Activated CD8-positive, alpha-beta memory T cell treated with anti-CD3 and anti-CD28 coated beads, Interleukin-2, amount 10 ng/mL, durations not matched to agents 7 days and 5 days (primary cell): Measurements from ENCODE around the gene HES5. TPM values are rescaled to one million over a fixed set of nuclear protein-coding genes. Genes with fewer than 3 reads are reported as not detected.

Experiments
- ATAC-seq: fragments of 150-1000 bp; cut with Tn5 transposase; one replicate; pipeline ENCODE4 v1.10.0; 2021; ENCODE audit warnings: moderate library complexity
- CTCF ChIA-PET: fragments of 350-600 bp; sonication (Branson Sonifier 250); formaldehyde crosslinking; loops from one replicate; lab custom pipeline; 2021; ENCODE audit warnings: antibody characterized with exemption; lab: Charles Lee
- DNase-seq: peaks from one replicate; pipeline ENCODE4 v3.0.0-alpha.2; 2020
- H3K27ac Mint-ChIP-seq: one replicate; pipeline ENCODE4 v1.8.0; 2021; ENCODE audit warnings: mild to moderate bottlenecking, mixed read lengths
- H3K27me3 Mint-ChIP-seq: one replicate; pipeline ENCODE4 v1.8.0; 2021; ENCODE audit warnings: mixed read lengths
- H3K36me3 Mint-ChIP-seq: one replicate; pipeline ENCODE4 v1.8.0; 2021; ENCODE audit warnings: mild to moderate bottlenecking, mixed read lengths
- H3K4me1 Mint-ChIP-seq: one replicate; pipeline ENCODE4 v1.8.0; 2021; ENCODE audit warnings: mixed read lengths
- H3K4me3 Mint-ChIP-seq: one replicate; pipeline ENCODE4 v1.8.0; 2021; ENCODE audit warnings: mild to moderate bottlenecking, moderate library complexity, mixed read lengths
- H3K9me3 Mint-ChIP-seq: one replicate; pipeline ENCODE4 v1.8.0; 2022; ENCODE audit warnings: low read depth, mixed read lengths
- total RNA-seq, 2 experiments: library from RNA; stranded (reverse); gene quantifications; one replicate each; pipeline ENCODE4 v1.2.3, GENCODE V29; 2021

Gene HES5
- total RNA-seq, 2 experiments from 2014 or later = not detected

DNA sequence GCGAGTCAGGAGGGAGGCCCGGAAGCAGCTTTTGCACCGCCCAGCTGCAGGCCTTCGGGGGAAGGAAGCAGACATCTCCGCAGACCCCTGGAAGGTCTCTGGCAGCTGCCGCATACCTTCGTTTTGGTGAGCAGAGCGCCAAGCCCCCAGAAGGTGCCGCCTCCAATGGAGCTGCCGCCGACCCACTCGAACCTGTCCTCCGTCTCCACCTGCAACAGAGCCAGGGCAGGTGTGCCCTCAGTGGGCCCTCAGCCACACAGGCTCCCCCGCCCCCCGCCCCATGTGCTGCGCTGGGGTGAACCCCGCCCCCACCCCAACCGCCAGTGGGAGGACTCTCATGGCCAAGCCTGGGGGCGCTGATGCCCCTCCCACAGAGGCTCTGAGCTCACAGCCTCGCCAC is 9.9 kb downstream of the HES5 start:
- H3K36me3 Mint-ChIP-seq = peaks cover 21% of the 10 kb centered on the region
- ATAC-seq (no peak), DNase-seq (no peak)
- H3K27ac Mint-ChIP-seq = no peak overlapping the region
- no peak overlapping the region for H3K4me3 Mint-ChIP-seq
- no peaks in the 10 kb centered on the region for H3K9me3 Mint-ChIP-seq
- CTCF ChIA-PET = interaction anchor here (2.0 kb wide), 1 partner anchor 28 kb away, joined by 8 read pairs; no protein-coding TSS in a partner anchor
- no peaks in the 10 kb centered on the region for H3K27me3 Mint-ChIP-seq
- H3K4me1 Mint-ChIP-seq = peaks cover 28% of the 10 kb centered on the region

DNA sequence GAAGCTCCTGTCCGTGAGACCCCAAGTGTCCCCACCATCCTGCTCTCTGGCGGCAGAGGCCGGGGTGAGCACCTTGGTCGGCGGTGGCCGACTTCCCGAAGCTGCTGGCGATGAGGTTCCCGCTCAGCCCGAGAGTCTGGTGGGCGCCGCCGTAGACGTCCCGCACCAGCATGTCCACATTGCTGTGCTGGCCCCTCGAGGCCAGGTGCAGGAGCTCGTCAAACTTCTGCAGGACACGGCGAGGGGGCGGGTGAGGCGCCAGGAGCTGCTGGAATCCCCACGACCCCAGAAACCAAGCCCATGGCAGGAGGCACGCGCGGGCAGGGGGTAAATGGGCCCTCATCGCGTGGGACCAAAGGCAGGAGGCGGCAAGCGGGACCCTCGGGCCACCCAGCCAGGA is 10.3 kb downstream of the HES5 start:
- Mint-ChIP-seq H3K36me3 (peaks cover 18% of the 10 kb centered on the region), H3K4me3 (no peak overlapping the region), H3K9me3 (no peaks in the 10 kb centered on the region), H3K27ac (no peak overlapping the region), H3K4me1 (peaks cover 23% of the 10 kb centered on the region), H3K27me3 (no peaks in the 10 kb centered on the region)
- CTCF ChIA-PET = interaction anchor here (2.0 kb wide), 1 partner anchor 28 kb away, joined by 8 read pairs; no protein-coding TSS in a partner anchor
- DNase-seq (no peak), ATAC-seq (no peak)

DNA sequence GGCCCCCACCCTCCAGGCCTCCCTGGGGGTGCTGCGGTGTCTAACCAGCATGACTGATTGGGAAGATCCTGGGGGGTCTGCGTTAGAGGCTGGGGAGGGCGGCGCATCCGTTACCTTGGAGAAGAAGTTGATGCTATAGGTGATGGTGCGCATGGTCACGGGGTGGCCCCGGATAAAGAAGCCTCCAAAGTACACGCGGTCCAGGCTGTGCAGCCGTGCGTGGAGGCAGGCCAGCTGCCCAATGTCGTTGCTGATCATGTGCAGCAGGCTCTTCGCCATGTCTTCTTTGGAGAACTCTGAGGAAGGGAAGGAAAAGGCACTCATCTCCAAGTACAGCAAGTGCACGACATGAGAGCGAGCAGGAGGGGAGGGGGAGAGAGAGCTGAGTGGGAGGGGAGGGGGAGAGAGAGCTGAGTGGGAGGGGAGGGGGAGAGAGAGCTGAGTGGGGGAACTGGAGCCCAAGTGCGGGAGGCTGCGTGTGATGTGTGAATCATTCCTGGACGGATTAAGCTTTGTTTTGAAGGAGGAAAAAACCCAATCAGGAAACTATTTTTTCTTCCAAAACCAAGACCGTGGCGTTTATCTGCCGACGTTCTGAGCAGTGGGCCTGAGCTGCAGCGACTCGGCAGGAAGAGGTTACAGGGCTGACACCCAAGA is 10.9 kb downstream of the HES5 start:
- Mint-ChIP-seq H3K9me3 (no peaks in the 10 kb centered on the region), H3K27me3 (no peaks in the 10 kb centered on the region), H3K36me3 (peaks cover 18% of the 10 kb centered on the region), H3K27ac (no peak overlapping the region), H3K4me1 (peaks cover 17% of the 10 kb centered on the region), H3K4me3 (no peak overlapping the region)
- CTCF ChIA-PET = interaction anchor here (2.0 kb wide), 1 partner anchor 29 kb away, joined by 8 read pairs; no protein-coding TSS in a partner anchor
- ATAC-seq (no peak), DNase-seq (no peak)

DNA sequence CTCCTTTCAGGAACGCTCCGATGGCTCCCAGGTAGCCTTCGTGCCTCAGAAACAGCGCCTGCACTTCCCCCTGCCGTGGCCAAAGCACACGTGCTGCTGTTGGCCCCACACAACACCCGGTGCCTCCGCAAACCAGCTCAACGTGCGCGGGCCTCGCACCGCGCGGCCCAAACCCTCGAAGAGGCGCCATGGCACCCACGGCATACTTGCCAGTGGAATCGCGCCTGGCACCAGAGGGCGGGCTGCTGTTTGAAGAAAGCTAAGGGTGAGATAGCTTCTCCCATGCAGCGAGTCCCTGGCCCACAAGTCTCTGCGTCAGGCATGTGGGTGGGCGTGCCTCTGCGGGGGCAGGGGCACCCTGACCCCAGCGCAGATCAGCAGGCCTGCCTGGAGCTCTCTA is 11.5 kb downstream of the HES5 start:
- Mint-ChIP-seq H3K36me3 (peaks cover 18% of the 10 kb centered on the region), H3K9me3 (no peaks in the 10 kb centered on the region), H3K27me3 (no peaks in the 10 kb centered on the region), H3K27ac (no peak overlapping the region), H3K4me3 (no peak overlapping the region), H3K4me1 (peaks cover 13% of the 10 kb centered on the region)
- ATAC-seq = no peak
- no peak for DNase-seq
- CTCF ChIA-PET = interaction anchor here (2.0 kb wide), 1 partner anchor 30 kb away, joined by 8 read pairs; no protein-coding TSS in a partner anchor

DNA sequence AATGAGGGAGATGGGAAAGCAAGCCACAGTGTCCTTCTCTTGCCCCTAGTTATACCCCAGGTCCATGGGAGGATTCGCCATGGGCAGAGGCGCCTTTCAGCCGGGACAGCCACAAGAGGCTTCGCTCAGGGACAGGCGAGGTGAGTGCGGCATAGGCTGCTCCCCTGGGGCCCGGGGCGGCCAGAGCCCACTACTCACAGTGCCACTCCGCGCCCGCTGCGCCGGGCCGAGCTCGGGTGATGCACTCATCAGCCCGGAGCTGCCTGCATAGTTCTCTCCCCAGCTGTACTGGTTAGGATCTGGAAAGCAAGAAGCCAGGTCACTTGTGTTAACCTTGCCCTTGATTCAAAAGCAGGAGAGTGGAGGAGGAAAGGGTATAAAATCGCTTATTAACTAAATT is 12.1 kb downstream of the HES5 start:
- CTCF ChIA-PET = no interaction called here
- Mint-ChIP-seq H3K36me3 (peaks cover 16% of the 10 kb centered on the region), H3K27ac (no peak overlapping the region), H3K4me3 (no peak overlapping the region), H3K9me3 (no peaks in the 10 kb centered on the region), H3K4me1 (peaks cover 7% of the 10 kb centered on the region), H3K27me3 (no peaks in the 10 kb centered on the region)
- no peak for ATAC-seq
- no peak for DNase-seq

DNA sequence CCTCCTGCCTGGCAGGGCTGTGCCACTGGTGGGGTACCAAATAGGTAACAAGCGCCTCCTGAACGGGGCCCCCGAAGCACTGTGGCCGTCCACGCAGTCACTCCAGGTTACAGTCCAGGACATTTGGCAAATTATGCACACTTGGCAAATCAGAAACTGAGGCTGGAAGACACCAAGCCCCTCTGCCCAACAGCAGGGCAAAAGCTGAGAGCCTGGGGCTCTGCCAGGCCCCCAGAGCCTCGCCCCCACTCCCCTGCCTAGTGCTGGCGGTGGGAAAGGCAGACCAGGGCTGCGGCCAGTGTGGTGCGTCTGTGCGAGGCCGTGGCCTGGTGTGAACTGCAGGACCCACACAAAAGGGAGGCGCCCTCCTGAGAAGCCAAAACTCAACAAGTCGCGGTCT is 13.1 kb downstream of the HES5 start:
- ATAC-seq = no peak
- no peak overlapping the region for H3K4me3 Mint-ChIP-seq
- CTCF ChIA-PET = no interaction called here

DNA sequence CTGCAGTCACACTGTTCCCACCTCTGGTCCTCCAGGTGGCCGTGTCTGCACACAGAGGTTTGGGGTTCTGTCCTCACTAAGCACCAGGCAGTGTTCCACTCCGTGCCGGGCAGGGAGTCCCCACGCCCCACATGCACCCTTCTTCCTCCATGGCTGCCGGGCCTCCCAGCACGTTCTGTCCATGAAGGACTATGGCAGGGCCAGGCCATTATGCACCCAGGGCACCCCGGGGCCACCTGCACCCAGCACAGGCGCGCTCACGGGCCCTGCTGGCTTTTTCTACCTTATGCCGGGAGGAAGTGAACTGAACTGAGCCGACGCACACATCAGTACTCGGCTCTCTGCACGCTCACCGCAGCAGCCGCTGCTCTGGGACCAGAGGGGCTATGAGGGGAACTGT is 13.9 kb downstream of the HES5 start:
- ATAC-seq (no peak), DNase-seq (no peak)
- no peaks in the 10 kb centered on the region for H3K9me3 Mint-ChIP-seq
- H3K27me3 Mint-ChIP-seq = no peaks in the 10 kb centered on the region
- H3K27ac Mint-ChIP-seq = no peak overlapping the region
- peaks cover 21% of the 10 kb centered on the region for H3K36me3 Mint-ChIP-seq
- no peak overlapping the region for H3K4me3 Mint-ChIP-seq
- H3K4me1 Mint-ChIP-seq = no peaks in the 10 kb centered on the region
- CTCF ChIA-PET = no interaction called here

More for the DNA sequence above, 13.1 kb downstream of the HES5 start:
- H3K27ac Mint-ChIP-seq = no peak overlapping the region
- H3K36me3 Mint-ChIP-seq = peaks cover 16% of the 10 kb centered on the region
- no peak for DNase-seq
- no peaks in the 10 kb centered on the region for H3K4me1 Mint-ChIP-seq
- no peaks in the 10 kb centered on the region for H3K9me3 Mint-ChIP-seq
- no peaks in the 10 kb centered on the region for H3K27me3 Mint-ChIP-seq

DNA sequence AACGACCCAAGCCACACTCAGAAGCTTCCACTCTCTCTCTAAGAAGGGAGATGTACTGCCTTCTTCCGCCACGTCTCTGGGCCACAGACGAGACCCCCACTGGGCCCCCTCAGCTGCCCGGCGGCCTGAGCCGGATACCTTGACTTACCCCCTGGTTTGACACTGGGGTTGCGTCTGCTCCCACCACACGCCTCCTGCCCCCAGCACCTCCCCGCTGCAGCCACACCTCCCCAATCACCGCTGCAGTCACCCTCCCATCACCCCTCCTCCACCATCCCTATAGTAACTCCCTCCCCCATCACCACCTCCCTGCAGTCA is 14.3 kb downstream of the HES5 start:
- CTCF ChIA-PET = no interaction called here
- no peak for DNase-seq
- Mint-ChIP-seq H3K27me3 (no peaks in the 10 kb centered on the region), H3K4me1 (no peaks in the 10 kb centered on the region), H3K27ac (no peak overlapping the region), H3K36me3 (peaks cover 17% of the 10 kb centered on the region), H3K9me3 (no peaks in the 10 kb centered on the region), H3K4me3 (no peak overlapping the region)
- no peak for ATAC-seq

DNA sequence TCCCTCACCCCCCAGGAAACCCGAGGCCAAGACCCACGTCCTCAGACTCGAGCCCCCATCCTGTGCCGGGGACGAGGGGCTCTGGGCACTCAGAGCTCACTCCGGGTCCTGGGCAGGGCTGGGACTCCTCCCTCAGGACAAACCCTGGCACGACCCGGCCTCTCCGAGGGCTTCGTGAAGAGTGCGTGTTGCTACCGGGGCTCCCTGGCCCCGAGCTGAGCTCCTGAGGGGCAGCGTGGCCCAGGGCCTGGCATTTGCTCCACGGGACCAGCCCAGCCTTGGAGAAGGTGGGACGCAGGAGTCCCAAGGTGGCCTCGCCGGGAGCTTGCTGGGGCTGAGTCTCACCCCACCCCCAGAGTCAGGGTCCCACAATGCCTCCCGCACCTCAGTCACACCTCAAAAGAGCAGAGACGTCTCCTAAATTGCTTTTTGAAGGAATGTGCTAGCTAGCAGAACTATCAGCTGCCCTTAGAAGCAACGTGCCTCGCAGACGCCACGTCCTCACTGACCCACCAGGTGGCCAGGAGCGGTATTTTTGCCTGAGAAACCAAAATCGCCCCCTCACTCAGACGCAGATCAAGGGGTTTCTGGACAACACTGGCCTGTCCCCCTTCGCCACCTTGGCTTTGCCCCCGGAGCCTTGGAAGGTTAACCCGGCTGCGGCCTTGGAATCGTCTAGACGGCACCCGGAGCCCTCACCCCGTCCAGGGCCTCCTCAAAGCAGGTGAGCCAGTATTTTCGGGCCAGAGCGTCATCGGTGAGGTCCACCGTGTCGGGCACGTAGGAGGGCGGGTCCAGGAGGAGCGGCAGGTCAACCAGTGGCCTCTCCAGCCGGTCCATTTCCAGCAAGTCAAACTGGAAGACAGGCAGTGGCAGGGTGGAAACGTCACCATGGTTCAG is 14.9 kb downstream of the HES5 start:
- ATAC-seq (no peak), DNase-seq (no peak)
- H3K27ac Mint-ChIP-seq = no peak overlapping the region
- H3K4me3 Mint-ChIP-seq = no peak overlapping the region
- peaks cover 14% of the 10 kb centered on the region for H3K36me3 Mint-ChIP-seq
- H3K4me1 Mint-ChIP-seq = no peaks in the 10 kb centered on the region
- H3K27me3 Mint-ChIP-seq = no peaks in the 10 kb centered on the region
- CTCF ChIA-PET = no interaction called here
- no peaks in the 10 kb centered on the region for H3K9me3 Mint-ChIP-seq

DNA sequence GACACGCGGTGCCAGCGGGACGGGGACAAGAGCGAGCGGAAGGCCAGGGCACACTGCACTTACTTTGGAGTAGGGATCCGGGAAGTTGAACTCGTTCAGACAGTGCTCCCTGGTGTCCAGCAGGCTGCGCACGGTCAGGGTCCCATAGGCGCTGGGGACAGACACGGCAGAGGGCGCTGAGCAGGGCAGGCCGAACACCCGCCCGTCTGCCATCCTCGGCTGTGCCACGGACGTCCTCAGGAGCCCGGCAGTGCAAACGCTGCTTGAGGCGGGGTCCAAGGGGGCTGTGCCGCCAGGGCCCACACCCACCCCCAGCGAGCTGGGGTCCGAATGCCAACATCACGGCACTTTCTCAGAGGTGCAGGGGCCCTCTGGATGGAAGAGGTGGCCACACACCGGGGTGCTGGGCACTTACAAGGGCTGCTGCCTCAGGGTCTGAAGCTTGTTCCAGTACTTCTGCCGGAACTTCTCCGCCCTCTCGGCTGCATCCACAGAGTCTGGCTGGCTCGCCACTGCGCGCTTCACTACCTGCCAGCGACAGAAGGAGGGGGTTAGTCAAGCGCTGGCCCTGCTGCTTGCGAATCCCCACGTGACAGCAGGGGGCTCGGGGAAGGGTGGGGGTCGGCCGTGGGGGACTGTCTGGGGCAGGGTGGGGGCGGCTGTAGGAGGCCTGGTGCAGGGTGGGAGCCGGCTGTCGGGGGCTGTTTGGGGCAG is 16.0 kb downstream of the HES5 start:
- Mint-ChIP-seq H3K27ac (no peak overlapping the region), H3K4me1 (no peaks in the 10 kb centered on the region), H3K27me3 (no peaks in the 10 kb centered on the region), H3K4me3 (no peak overlapping the region), H3K36me3 (peaks cover 14% of the 10 kb centered on the region), H3K9me3 (no peaks in the 10 kb centered on the region)
- CTCF ChIA-PET = no interaction called here
- DNase-seq = no peak
- no peak for ATAC-seq

DNA sequence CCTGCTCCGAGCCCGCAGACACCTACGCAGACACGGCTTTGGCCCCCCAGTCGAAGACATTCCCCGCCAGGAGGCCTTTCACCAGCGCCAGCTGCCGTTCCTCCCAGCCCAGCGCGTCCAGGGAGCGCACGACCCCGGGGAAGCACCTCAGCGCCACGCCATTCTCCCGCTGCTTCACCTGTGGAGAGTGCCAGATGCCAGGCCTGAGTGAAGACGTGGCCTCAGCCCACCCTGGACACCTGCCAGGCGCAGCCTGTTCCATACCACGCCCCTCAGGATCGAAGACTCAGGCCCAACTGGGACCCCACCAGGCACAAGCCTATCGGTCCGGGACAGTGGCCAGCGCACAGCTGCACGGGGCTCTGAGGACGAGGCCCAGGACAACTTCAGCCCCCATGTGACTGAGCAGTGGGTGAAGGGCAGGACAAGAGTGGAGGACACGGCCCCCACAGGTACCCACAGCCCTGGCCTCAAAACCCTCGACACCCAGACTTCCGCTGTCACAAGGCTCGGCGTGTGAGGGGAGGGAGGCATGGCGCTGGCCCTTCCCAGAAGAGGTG is 17.1 kb downstream of the HES5 start:
- ATAC-seq = no peak
- no peak overlapping the region for H3K27ac Mint-ChIP-seq
- CTCF ChIA-PET = no interaction called here
- H3K27me3 Mint-ChIP-seq = no peaks in the 10 kb centered on the region
- H3K36me3 Mint-ChIP-seq = peaks cover 18% of the 10 kb centered on the region
- H3K4me1 Mint-ChIP-seq = no peaks in the 10 kb centered on the region
- no peaks in the 10 kb centered on the region for H3K9me3 Mint-ChIP-seq
- H3K4me3 Mint-ChIP-seq = no peak overlapping the region
- no peak for DNase-seq

DNA sequence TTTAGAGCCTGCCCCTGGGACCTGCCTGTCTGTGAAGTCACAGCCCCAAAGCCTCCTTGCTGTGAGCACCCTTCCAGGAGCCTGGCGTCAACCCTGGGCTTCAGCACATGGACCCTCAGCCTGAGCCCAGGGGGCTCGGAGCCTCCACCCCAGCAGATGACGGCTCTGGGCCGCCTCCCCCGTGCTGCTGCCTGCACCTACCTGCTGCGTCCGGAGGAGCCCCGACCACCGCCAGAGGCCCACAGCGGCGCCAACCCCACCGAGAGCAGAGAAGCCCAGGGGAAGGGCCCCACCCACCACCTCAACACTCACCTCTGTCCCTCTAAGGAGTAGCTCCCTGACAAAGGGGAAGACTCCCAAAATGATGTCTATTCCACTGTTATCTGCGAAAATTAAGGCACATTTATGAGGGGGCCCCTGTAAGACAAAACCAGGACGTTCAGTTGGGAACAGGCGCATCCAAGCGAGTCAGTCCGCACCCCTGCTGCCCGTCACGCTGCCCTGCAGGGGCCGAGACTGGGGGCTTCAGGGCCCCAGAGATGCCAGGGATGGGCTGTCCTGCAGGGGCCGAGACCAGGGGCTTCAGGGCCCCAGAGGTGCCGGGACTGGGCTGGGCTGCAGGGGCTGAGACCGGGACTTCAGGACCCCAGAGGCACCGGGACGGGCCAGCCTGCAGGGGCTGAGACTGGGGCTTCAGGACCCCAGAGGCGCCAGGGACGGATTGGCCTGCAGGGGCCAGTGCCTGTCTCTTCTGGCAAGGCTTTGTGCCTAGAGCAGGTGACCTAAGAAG is 19.5 kb downstream of the HES5 start:
- Mint-ChIP-seq H3K9me3 (no peaks in the 10 kb centered on the region), H3K27me3 (no peaks in the 10 kb centered on the region)

More for the DNA sequence above, 19.5 kb downstream of the HES5 start:
- H3K36me3 Mint-ChIP-seq = peaks cover 12% of the 10 kb centered on the region
- H3K4me3 Mint-ChIP-seq = no peak overlapping the region
- CTCF ChIA-PET = interaction anchor here (0.5 kb wide), 1 partner anchor 369 kb away, joined by 3 read pairs; no protein-coding TSS in a partner anchor
- H3K4me1 Mint-ChIP-seq = no peaks in the 10 kb centered on the region
- no peak overlapping the region for H3K27ac Mint-ChIP-seq
- ATAC-seq (no peak), DNase-seq (no peak)
